ENCODE results near the gene TBC1D22B. TPM values are rescaled to one million over a fixed set of nuclear protein-coding genes. Genes with fewer than 3 reads are reported as not detected.

Gene TBC1D22B
- total RNA-seq, 1 experiment from 2014 or later, result 12.9 TPM

DNA sequence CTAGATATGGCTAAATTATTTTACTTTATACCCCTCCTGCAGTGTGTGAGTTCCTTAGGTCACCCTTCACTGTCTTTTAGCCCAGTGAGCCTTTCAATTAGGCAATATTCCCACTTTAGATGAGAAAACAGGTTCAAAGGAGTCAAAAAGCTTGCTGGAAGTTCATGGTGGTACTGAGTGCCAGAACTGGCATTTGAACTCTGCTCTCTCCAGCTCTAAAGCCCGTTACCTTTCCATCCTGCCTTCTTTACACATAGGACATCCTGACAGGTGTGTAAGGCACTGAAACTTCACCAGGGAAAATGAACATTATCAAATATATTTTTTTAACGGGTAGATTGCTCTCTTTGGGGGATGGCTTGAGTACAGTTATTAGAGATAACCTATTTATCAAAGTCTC is 11.5 kb downstream of the TBC1D22B start:
- Histone ChIP-seq H2BK5ac (ENCODE audit: insufficient read length, low read length) (no peak overlapping the region), H2BK15ac (ENCODE audit: low read depth, low read length) (no peak overlapping the region), H3T11ph (ENCODE audit: low read length) (no peak overlapping the region), H3K23me2 (ENCODE audit: insufficient read length, low read depth, low read length, poor library complexity, severe bottlenecking) (no peaks in the 10 kb centered on the region), H2BK120ac (ENCODE audit: low read depth, low read length, poor library complexity, severe bottlenecking) (no peak overlapping the region), H4K5ac (ENCODE audit: insufficient read length, low read depth, low read length) (no peak overlapping the region), H3K27ac (ENCODE audit: insufficient read length, low read depth, low read length) (no peak overlapping the region), H3K56ac (ENCODE audit: insufficient read length, low read depth, low read length) (no peak overlapping the region), H4K8ac (replicated peaks; ENCODE audit: insufficient read length, low read depth, low read length) (no peak overlapping the region), H2BK12ac (ENCODE audit: insufficient read length, low read depth, low read length) (no peak overlapping the region), H2AFZ (ENCODE audit: low read length) (no peak overlapping the region), H3K14ac (ENCODE audit: insufficient read depth, low read length) (no peak overlapping the region), H3K9me3 (ENCODE audit: control insufficient read depth, low read depth, low read length) (no peaks in the 10 kb centered on the region), H2BK20ac (ENCODE audit: low read depth, low read length, poor library complexity, severe bottlenecking) (no peak overlapping the region), H3K79me2 (ENCODE audit: insufficient read depth, low read length) (no peaks in the 10 kb centered on the region; the same call in 1 of the 2 replicates), H3K4me1 (ENCODE audit: insufficient read depth, low read length) (no peaks in the 10 kb centered on the region; the same call in 1 of the 2 replicates), H3K4me2 (ENCODE audit: insufficient read depth, insufficient read length, low read length) (no peak overlapping the region), H3K18ac (ENCODE audit: insufficient read length, low read depth, low read length) (no peak overlapping the region), H3K27me3 (ENCODE audit: insufficient read depth, low read length) (no peaks in the 10 kb centered on the region), H4K91ac (ENCODE audit: insufficient read length, low read depth, low read length) (no peak overlapping the region), H3K23ac (ENCODE audit: insufficient read length, low read depth, low read length) (no peak overlapping the region), H3K9ac (ENCODE audit: extremely low read depth, insufficient read length, low read length) (no peak overlapping the region), H3K4ac (ENCODE audit: low read depth, low read length) (no peak overlapping the region), H2AK5ac (ENCODE audit: insufficient read length, low read length) (no peak overlapping the region), H4K20me1 (ENCODE audit: control insufficient read depth, insufficient read depth, insufficient read length) (no peaks in the 10 kb centered on the region), H3K79me1 (ENCODE audit: insufficient read depth, low read depth, low read length, poor library complexity, severe bottlenecking) (no peaks in the 10 kb centered on the region)
- no peak overlapping the region for H3K27ac Mint-ChIP-seq
- H3K27me3 Mint-ChIP-seq (ENCODE audit: low read depth), result no peaks in the 10 kb centered on the region
- H3K9me3 Mint-ChIP-seq, result no peaks in the 10 kb centered on the region
- WGBS (ENCODE audit: extremely low coverage, insufficient read length, low lambda C conversion rate), result no CpG with 5 or more reads among the region's 2 CpGs
- TF ChIP-seq, protein P1, sequence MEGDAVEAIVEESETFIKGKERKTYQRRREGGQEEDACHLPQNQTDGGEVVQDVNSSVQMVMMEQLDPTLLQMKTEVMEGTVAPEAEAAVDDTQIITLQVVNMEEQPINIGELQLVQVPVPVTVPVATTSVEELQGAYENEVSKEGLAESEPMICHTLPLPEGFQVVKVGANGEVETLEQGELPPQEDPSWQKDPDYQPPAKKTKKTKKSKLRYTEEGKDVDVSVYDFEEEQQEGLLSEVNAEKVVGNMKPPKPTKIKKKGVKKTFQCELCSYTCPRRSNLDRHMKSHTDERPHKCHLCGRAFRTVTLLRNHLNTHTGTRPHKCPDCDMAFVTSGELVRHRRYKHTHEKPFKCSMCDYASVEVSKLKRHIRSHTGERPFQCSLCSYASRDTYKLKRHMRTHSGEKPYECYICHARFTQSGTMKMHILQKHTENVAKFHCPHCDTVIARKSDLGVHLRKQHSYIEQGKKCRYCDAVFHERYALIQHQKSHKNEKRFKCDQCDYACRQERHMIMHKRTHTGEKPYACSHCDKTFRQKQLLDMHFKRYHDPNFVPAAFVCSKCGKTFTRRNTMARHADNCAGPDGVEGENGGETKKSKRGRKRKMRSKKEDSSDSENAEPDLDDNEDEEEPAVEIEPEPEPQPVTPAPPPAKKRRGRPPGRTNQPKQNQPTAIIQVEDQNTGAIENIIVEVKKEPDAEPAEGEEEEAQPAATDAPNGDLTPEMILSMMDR (conservative IDR thresholded peaks at IDR 0.05), result no peak
- H3K4me3 Mint-ChIP-seq, result no peak overlapping the region
- H3K36me3 Mint-ChIP-seq (ENCODE audit: insufficient read depth in 1 of 3, low read depth in 3 of 3), result peaks cover 3 to 15% (median 11%) of the 10 kb centered on the region in 3 experiments; a peak in 6 of 7 replicates
- no peak for DNase-seq
- H3K4me1 Mint-ChIP-seq, result peaks cover 33 to 34% of the 10 kb centered on the region in 2 experiments
